RCC 7860 (cell line): ENCODE measurements around the gene PRIMPOL.
"Not testable (repeated sequence)": the region's sequence is repeated elsewhere in the genome, so short reads cannot be mapped to it uniquely, and the experiment has no call there.

Experiments used
- DNase-seq: peaks from one replicate; pipeline ENCODE4 v3.0.0-alpha.2; 2015; ENCODE audit warnings: low spot score
- FAIRE-seq: peaks from 2 replicates; lab custom pipeline; 2012; peaks lifted over from hg19 to GRCh38; lab: Jason Lieb, UNC

The PRIMPOL gene

GRCh38 chr4:184649026-184649970 is at the start of gene PRIMPOL, which contains the start of gene CASP3:
TSS of gene PRIMPOL (plus strand) at chr4:184649738. CDS start at chr4:184657141, 7,403 bp downstream.
TSS of gene CASP3 (minus strand) at chr4:184649447. CDS start at chr4:184638453, 10,994 bp downstream.
- DNase-seq (peak; percentile 79), FAIRE-seq (no peak)

DNA sequence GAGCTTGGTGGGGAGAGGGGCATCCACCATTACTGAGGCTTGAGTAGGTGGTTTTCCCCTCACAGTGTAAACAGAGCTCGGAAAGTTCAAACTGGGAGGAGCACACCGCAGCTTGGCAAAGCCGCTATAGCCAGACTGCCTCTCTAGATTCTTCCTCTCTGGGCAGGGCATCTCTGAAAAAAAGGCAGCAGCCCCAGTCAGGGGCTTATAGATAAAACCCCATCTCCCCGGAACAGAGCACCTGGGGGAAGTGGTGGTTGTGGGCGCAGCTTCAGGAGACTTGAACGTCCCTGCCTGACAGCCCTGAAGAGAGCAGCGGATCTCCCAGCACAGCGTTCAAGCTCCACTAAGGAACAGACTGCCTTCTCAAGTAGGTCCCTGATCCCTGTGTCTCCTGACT is 48.6 kb upstream of the PRIMPOL start:
- not testable (repeated sequence) for DNase-seq, FAIRE-seq

DNA sequence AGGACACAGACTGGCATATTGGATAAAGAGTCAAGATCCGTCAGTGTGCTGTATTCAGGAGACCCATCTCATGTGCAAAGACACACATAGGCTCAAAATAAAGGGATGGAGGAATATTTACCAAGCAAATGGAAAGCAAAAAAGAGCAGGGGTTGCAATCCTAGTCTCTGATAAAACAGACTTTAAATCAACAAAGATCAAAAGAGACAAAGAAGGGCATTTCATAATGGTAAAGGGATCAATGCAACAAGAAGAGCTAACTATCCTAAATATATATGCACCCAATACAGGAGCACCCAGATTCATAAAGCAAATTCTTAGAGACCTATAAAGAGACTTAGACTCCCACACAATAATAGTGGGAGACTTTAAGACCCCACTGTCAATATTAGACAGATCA is 46.7 kb upstream of the PRIMPOL start:
- DNase-seq, FAIRE-seq: not testable (repeated sequence)

DNA sequence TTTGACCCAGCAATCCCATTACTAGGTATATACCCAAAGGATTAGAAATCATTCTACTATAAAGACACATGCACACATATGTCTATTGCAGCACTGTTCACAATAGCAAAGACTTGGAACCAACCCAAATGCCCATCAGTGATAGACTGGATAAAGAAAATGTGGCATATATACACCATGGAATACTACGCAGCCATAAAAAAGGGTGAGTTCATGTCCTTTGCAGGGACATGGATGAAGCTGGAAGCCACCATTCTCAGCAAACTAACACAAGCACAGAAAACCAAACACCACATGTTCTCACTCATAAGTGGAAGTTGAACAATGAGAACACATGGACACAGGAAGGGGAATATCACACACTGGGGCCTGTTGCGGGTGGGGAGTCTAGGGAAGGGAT is 42.1 kb upstream of the PRIMPOL start:
- DNase-seq, FAIRE-seq: not testable (repeated sequence)

DNA sequence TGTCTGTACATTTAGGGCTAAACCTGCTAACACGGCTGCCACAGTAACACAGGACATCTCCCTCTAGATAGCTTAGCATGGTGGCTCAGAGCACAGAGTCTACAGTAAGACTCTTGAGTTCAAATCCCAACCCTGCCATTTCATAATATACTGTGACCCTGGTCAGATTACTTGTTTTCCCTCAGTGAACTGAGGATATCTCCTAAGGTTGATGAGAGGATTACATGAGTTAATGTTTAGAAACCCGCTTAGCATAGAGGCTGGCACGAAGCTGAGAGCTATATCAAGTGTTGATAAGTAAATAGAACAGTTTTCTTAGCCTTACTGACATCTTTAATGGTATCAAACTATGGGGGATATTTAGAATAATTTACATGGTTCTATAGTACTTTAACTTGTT is 37.5 kb upstream of the PRIMPOL start:
- FAIRE-seq (no peak), DNase-seq (no peak)

DNA sequence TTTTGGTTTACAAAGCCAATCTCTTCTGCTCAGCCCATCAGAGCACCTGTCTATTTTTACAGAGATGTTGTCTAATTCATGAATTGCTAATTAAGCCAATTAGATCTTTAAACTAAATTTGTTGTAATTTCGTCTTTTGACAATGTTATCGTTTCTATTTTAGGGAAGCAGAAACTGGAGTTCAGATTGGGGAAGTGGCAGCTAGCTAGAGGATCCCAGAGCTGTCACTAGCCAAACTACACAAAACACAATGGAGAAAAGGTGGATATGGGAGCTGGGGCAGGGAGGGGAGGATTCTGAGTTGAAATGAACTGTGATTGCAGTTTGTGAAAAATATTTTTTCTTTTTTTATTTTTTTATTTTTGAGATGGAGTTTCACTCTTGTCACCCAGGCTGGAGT is 36.1 kb upstream of the PRIMPOL start:
- DNase-seq (no peak), FAIRE-seq (no peak)

DNA sequence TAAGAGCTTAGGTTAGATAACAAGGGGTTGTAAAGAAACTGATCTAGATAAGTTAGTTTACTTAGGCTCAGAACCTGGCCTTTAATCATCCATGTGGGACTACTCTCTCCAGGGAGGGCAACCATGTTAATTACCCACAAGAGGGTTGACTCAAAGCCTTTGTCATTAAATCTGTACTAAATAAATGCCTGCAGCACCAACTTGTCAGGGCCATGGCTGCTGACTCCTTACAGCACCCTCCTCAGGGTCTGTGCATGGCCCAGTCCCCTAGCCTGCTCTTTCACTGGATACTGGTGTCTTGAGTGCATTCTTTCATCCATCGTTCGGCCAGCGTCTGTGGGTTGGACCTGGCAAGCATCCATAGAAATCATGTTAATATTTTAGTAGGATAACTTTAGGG is 35.0 kb upstream of the PRIMPOL start:
- DNase-seq (no peak), FAIRE-seq (no peak)

DNA sequence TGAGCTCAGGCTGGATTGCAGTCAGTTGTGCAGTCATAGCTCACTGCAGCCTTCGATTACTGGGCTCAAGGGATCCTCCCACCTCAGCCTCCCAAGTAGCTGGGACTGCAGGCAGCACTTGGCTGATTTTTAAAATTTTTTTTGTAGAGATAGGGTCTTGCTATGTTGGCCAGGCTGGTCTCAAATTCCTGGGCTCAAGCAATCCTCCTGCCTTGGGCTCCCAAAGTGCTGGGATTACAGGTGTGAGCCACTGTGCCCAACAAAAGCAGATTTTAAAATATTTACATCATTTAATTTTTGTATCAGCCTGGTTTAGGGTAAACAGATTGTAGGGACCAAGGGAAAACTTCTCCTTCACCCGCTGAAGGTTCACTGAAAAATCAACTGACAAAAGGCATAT is 33.4 kb upstream of the PRIMPOL start:
- not testable (repeated sequence) for DNase-seq, FAIRE-seq

DNA sequence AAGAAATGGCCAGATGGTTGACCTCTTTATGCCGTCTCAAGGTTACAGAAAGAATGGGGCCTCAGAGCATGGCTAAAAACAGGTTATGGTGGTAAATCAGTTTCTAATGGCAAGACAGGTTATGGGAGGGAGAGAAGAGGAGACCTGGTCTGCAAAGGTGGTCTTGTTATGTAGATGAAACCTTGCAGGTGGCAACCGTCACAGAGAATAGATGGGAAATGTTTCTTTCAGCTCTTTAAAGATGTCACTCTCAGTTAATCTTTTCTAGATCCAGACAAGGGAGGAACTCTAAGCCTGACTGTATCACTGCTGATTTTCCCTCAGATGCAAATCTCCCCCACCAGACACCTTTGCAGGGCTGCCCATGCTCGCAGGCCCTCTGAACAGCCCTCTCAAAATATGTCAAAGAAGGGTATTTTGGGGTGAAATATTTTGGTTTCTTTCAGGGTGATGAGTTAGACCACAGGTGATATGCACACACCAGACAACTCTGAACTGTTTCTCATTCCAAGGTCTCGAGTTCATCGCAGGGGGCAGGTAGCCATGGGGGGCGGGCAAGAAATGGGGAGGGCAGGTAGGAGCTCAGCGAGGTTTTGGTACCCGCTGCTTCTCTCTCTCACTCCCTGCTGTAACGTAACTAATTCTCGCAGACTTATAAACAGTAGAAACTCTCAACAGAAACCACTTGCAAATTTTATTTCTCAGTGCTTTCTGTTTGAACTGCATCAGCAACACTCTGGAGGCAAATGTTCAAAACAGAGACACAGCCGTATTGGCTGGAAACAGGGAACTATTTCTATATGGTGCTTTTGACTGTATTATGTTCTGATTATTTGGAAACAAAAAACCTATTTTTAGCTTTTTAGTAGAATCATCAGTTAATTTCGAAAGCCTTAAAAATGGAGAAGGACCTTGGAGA is 32.6 kb upstream of the PRIMPOL start:
- no peak for FAIRE-seq

GRCh38 chr4:184617600-184618196 is 31.8 kb upstream of the PRIMPOL start:
- DNase-seq (no peak), FAIRE-seq (no peak)

More for the DNA sequence above, 32.6 kb upstream of the PRIMPOL start:
- no peak for DNase-seq

- no peak for DNase-seq
- no peak for FAIRE-seq
Observed at GRCh38 chr4:184620212-184620867, 29.2 kb upstream of the PRIMPOL start.

DNA sequence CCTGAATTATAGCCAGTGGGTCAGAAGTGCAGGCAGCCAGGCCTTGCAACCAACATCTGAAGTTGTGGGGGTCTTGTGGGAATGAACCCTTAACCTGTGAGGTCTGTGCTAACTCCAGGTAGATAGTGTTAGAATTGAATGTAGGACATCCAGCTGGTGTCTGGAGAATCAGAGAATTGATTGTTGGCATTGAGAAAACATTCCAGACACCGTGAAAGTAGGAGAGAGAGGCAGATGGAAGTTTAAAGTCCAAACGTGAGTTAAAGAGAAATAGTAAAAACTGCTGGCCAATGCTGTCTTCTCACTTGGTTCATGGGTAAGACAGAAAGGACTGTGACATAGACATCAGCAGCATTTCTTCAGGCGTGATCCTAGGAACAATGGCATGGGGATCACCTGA is 28.0 kb upstream of the PRIMPOL start:
- FAIRE-seq = no peak
- no peak for DNase-seq

DNA sequence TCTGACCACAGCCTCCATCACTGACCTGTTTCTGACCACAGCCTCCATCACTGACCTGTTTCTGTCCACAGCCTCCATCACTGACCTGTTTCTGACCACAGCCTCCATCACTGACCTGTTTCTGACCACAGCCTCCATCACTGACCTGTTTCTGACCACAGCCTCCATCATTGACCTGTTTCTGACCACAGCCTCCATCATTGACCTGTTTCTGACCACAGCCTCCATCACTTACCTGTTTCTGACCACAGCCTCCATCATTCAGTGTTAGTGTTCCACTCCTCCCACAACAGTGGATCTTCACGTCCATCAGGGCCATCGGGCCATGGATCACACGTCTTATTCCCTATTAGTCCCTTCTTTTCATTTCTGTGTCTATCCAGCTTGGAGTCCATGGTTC is 25.0 kb upstream of the PRIMPOL start:
- FAIRE-seq = not testable (repeated sequence)

DNA sequence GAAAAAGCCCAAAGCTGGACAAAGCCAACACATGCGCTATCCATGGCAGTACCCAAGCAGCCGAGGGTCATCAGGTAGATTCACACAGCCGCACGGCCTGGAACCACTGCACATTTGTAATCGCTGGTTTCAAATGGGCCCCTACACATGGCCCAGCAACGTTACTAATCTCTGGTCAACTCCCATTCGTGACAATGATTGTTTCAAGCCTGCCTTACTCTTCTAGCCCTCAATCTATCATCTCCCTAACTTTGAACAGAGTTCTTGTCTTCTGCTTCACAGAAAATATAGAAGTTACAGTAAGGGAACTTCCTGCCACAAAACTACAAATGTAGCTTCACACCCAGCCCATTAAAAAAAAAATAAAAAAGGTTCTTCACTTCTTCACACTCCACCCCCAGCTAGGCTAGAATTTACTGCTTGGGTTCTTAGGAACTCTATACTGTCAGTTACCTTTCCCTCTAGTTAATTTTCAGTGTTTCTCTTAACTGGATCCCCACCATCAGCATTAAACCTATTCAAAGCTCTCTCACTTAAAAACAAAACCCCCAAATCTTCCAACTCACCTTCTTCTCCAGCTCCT is 24.5 kb upstream of the PRIMPOL start:
- FAIRE-seq = no peak
- no peak for DNase-seq

More for the DNA sequence above, 25.0 kb upstream of the PRIMPOL start:
- not testable (repeated sequence) for DNase-seq

DNA sequence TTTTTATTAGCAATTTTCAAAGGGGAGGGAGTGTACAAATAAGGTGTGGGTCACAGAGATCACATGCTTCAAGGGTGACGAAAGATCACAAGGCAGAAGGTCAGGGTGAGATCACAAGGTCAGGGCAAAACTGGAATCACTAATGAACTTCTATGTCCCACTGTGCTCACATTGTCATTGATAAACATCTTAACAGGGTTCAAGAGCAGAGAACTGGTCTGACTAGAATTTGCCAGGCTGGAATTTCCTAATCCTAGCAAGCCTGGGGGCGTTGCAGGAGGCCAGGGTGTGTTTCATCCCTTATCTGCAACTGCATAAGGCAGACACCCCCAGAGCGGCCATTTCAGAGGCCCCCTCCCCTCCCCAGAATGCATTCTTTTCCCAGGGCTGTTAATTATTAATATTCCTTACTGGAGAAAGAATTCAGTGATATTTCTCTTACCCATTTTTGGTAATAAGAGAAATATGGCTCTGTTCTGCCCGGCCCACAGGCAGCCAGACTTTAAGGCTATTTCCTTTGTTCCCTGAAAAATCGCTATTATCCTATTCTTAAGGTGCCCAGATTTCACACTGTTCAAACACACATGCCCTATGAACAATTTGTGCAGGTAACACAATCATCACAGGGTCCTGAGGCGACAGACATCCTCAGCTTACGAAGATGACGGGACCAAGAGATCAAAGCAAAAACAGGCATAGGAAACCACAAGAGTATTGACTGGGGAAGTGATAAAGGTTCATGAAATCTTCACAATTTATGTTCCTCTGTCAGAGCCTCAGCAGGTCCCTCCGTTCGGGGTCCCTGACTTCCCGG is 23.5 kb upstream of the PRIMPOL start:
- not testable (repeated sequence) for DNase-seq, FAIRE-seq

GRCh38 chr4:184628103-184628502 is 21.4 kb upstream of the PRIMPOL start:
- DNase-seq = no peak
- FAIRE-seq = no peak

- FAIRE-seq (no peak), DNase-seq (no peak)
Observed at GRCh38 chr4:184632842-184633241, 16.7 kb upstream of the PRIMPOL start.

DNA sequence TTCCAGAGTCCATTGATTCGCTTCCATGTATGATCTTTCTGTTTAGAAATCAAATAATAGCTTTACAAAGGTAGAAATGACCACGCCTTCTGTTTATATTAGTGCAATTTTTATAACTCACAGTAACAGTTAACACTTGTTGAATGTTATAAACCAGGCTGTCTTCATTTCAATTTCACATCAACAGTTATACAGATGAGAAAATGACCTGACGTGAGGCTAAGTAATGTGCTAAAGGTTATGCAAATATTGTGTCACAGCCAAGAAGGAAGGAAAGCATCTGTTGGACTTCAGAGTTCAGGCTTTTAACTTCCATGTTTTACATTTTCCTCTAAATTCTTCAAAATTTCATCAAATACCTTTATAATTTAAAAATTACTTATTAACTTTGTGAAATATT is 14.2 kb upstream of the PRIMPOL start:
- DNase-seq (no peak), FAIRE-seq (no peak)

- FAIRE-seq = no peak
- no peak for DNase-seq
Observed at GRCh38 chr4:184636144-184636543, 13.4 kb upstream of the PRIMPOL start.
